GM06990 (cell line): ENCODE results near the gene P2RY11.
A peak's percentile ranks its signal among the peaks of the same experiment; 100 is the strongest.

Experiments used
- DNase-seq: peaks from one replicate; pipeline ENCODE4 v3.0.0-alpha.2; 2011; ENCODE audit not compliant: insufficient read length; ENCODE audit errors: extremely low read depth
- H3K27me3 ChIP-seq: replicated peaks from 2 replicates; pipeline ENCODE4 v1.6.0; 2011; ENCODE audit warnings: low read length; ENCODE audit not compliant: control insufficient read depth, insufficient read depth
- H3K36me3 ChIP-seq: 2 replicates; pipeline ENCODE4 v1.5.1; 2011; ENCODE audit warnings: low read length; ENCODE audit not compliant: control insufficient read depth, insufficient read depth
- H3K4me3 ChIP-seq: replicated peaks from 2 replicates; pipeline ENCODE4 v1.5.1; 2011; ENCODE audit warnings: low read depth, mild to moderate bottlenecking, control low read depth, low read length
- CTCF ChIP-seq: IDR thresholded peaks from 2 replicates; pipeline ENCODE4 v1.5.1; 2011; ENCODE audit warnings: low read length, control low read depth, mild to moderate bottlenecking, inconsistent platforms; ENCODE audit not compliant: insufficient read depth, poor library complexity, severe bottlenecking

The P2RY11 gene

GRCh38 chr19:10085641-10086590, 25.6 kb upstream of the P2RY11 start, which contains the start of gene SHFL:
Gene SHFL, plus strand, starts transcription at chr19:10086317. Its CDS starts 111 bp downstream, at chr19:10086428.
- Histone ChIP-seq H3K4me3 (peak within 1 kb of the TSS; percentile 81), H3K27me3 (no peaks in the 10 kb centered on the region), H3K36me3 (peaks cover 11% of the 10 kb centered on the region)
- peak; percentile 91 for DNase-seq
- TF ChIP-seq CTCF: no peak

GRCh38 chr19:10086591-10087192, 24.8 kb upstream of the P2RY11 start:
- TF ChIP-seq CTCF: no peak
- H3K36me3 ChIP-seq: peaks cover 16% of the 10 kb centered on the region
- H3K4me3 ChIP-seq: peak overlapping the region; percentile 81
- H3K27me3 ChIP-seq: no peaks in the 10 kb centered on the region
- peak; percentile 50 for DNase-seq

- H3K27me3 ChIP-seq: no peaks in the 10 kb centered on the region
- H3K36me3 ChIP-seq: peaks cover 19% of the 10 kb centered on the region
- peak overlapping the region; percentile 81 for H3K4me3 ChIP-seq
- TF ChIP-seq CTCF: no peak
- no peak for DNase-seq
These were observed 24.0 kb upstream of the P2RY11 start for GRCh38 chr19:10087296-10088061.

- Histone ChIP-seq H3K27me3 (no peaks in the 10 kb centered on the region), H3K36me3 (peaks cover 30% of the 10 kb centered on the region), H3K4me3 (no peak overlapping the region)
- TF ChIP-seq CTCF: no peak
- DNase-seq: no peak
These were observed 22.4 kb upstream of the P2RY11 start for GRCh38 chr19:10088949-10089554.

GRCh38 chr19:10089801-10090375, 21.6 kb upstream of the P2RY11 start:
- TF ChIP-seq CTCF: no peak
- Histone ChIP-seq H3K4me3 (no peak overlapping the region), H3K36me3 (peaks cover 31% of the 10 kb centered on the region), H3K27me3 (no peaks in the 10 kb centered on the region)
- no peak for DNase-seq
